Peyer's patch (tissue), 4 donors: ENCODE measurements around the gene SPTSSB.

Experiments
- POLR2A ChIP-seq, 2 donors: fragments of 450-650 bp; IDR thresholded peaks; one replicate each; pipeline ENCODE4 v1.5.1; 2017; ENCODE audit warnings: antibody characterized with exemption in 2 of 2, mild to moderate bottlenecking in 2 of 2, moderate library complexity in 2 of 2
- TF ChIP-seq, protein P1 (sequence below), 6 experiments: fragments of 450-650 bp in 4 of 6; fragments of 200-600 bp in 2 of 6; sonication (generic) in 1 of 6; IDR thresholded peaks; one replicate each; pipeline ENCODE4 v1.5.1; 2017 to 2019; ENCODE audit warnings: antibody characterized with exemption in 6 of 6, mild to moderate bottlenecking in 3 of 6, moderate library complexity in 1 of 6

GRCh38 chr3:161413127-161413854, 42.0 kb upstream of the SPTSSB start:
- TF ChIP-seq, protein P1, sequence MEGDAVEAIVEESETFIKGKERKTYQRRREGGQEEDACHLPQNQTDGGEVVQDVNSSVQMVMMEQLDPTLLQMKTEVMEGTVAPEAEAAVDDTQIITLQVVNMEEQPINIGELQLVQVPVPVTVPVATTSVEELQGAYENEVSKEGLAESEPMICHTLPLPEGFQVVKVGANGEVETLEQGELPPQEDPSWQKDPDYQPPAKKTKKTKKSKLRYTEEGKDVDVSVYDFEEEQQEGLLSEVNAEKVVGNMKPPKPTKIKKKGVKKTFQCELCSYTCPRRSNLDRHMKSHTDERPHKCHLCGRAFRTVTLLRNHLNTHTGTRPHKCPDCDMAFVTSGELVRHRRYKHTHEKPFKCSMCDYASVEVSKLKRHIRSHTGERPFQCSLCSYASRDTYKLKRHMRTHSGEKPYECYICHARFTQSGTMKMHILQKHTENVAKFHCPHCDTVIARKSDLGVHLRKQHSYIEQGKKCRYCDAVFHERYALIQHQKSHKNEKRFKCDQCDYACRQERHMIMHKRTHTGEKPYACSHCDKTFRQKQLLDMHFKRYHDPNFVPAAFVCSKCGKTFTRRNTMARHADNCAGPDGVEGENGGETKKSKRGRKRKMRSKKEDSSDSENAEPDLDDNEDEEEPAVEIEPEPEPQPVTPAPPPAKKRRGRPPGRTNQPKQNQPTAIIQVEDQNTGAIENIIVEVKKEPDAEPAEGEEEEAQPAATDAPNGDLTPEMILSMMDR (IDR thresholded peaks at IDR 0.05): no peak
- TF ChIP-seq POLR2A (IDR thresholded peaks at IDR 0.05): no peak
